K562 (cell line): ENCODE measurements around the gene SLC22A4. TPM values are rescaled to one million over a fixed set of nuclear protein-coding genes. Genes with fewer than 3 reads are reported as not detected.

Source experiments
- ATAC-seq: fragments of 200-7000 bp; cut with Tn5 transposase; 3 replicates; pipeline ENCODE4 v1.9.1; 2020; ENCODE audit warnings: moderate library complexity
- BruUV-seq: library from RNA; stranded (reverse); fragments of 400-500 nt; replicated peaks from 2 replicates; lab custom pipeline; 2021; lab: Mats Ljungman, UMichigan
- CTCF ChIA-PET: fragments of 300-600 bp; formaldehyde crosslinking; extraction: SDS; loops from one replicate; lab custom pipeline; 2021; ENCODE audit warnings: low intra/inter-chr PET ratio; lab: Yijun Ruan, JAX
- POLR2A ChIA-PET: fragments of 300-600, 350-650 bp; sonication (Branson Sonifier 250); formaldehyde crosslinking; extraction: SDS; loops from one replicate; lab custom pipeline; 2021; ENCODE audit warnings: antibody characterized with exemption, inconsistent platforms; lab: Yijun Ruan, JAX
- DNase-seq, 4 experiments: peaks; one replicate each; pipeline versions ENCODE4 v3.0.0 to v3.0.0-alpha.2; 2011 to 2018; ENCODE audit warnings: low spot score in 3 of 4, mixed read lengths in 3 of 4; ENCODE audit errors: extremely low read depth in 1 of 4
- FAIRE-seq: peaks from 2 replicates; lab custom pipeline; 2011; peaks lifted over from hg19 to GRCh38; lab: Jason Lieb, UNC
- H2AFZ ChIP-seq: 2 replicates; pipeline ENCODE4 v1.6.0; 2011; ENCODE audit warnings: low read depth, low read length, control low read depth, inconsistent platforms
- H3K27ac ChIP-seq: fragments of 200-600 bp; 3 replicates; pipeline ENCODE4 v1.8.0; 2011; ENCODE audit warnings: low read depth, mild to moderate bottlenecking, control low read depth, inconsistent platforms, low read length, moderate library complexity, mixed read lengths; ENCODE audit errors: extremely low read depth
- H3K27me3 ChIP-seq, 2 experiments: fragments of 300-600 bp in 1 of 2; 2 replicates in 1 of 2; 3 replicates in 1 of 2; pipeline versions ENCODE4 v1.6.0 to v1.8.0; 2011; ENCODE audit warnings: inconsistent platforms in 2 of 2, low read length in 2 of 2, mild to moderate bottlenecking in 1 of 2, mixed read lengths in 1 of 2, moderate library complexity in 1 of 2; ENCODE audit not compliant: control insufficient read depth in 2 of 2, insufficient read depth in 2 of 2
- H3K36me3 ChIP-seq: fragments of 300-600 bp; 3 replicates; pipeline ENCODE4 v1.8.0; 2011; ENCODE audit warnings: mild to moderate bottlenecking, low read length, inconsistent platforms; ENCODE audit not compliant: control insufficient read depth, insufficient read depth
- H3K4me1 ChIP-seq, 2 experiments: fragments of 200-600 bp in 1 of 2; replicated peaks in 1 of 2; 2 replicates in 1 of 2; 3 replicates in 1 of 2; pipeline versions ENCODE4 v1.5.1 to v1.8.0; 2011; ENCODE audit warnings: inconsistent platforms in 2 of 2, low read length in 2 of 2, mild to moderate bottlenecking in 1 of 2, mixed read lengths in 1 of 2, moderate library complexity in 1 of 2; ENCODE audit not compliant: control insufficient read depth in 2 of 2, insufficient read depth in 2 of 2
- H3K4me2 ChIP-seq: 2 replicates; pipeline ENCODE4 v1.6.1; 2011; ENCODE audit warnings: low read length, control low read depth, inconsistent platforms, mixed read lengths; ENCODE audit not compliant: insufficient read depth
- H3K4me3 ChIP-seq: fragments of 200-600 bp; sonication (generic), shearing (Covaris generic); 2 replicates; pipeline ENCODE4 v1.5.1; 2016; ENCODE audit warnings: control low read depth, inconsistent platforms
- H3K79me2 ChIP-seq: fragments of 200-600 bp; 3 replicates; pipeline ENCODE4 v1.8.0; 2011; ENCODE audit warnings: low read length, inconsistent platforms; ENCODE audit not compliant: control insufficient read depth, insufficient read depth
- H3K9ac ChIP-seq, 2 experiments: 2 replicates each; pipeline versions ENCODE4 v1.6.0 to v1.6.1; 2011; ENCODE audit warnings: low read depth in 2 of 2, low read length in 2 of 2, control low read depth in 1 of 2, inconsistent platforms in 1 of 2, mild to moderate bottlenecking in 1 of 2, mixed read lengths in 1 of 2; ENCODE audit not compliant: insufficient read depth in 1 of 2
- H3K9me1 ChIP-seq: one replicate; pipeline ENCODE4 v1.6.0; 2011; ENCODE audit warnings: inconsistent platforms, mild to moderate bottlenecking, low read length, moderate library complexity; ENCODE audit not compliant: control insufficient read depth, insufficient read depth
- H3K9me3 ChIP-seq: replicated peaks from 2 replicates; pipeline ENCODE4 v1.5.1; 2011; ENCODE audit warnings: low read depth, low read length, inconsistent platforms; ENCODE audit not compliant: control insufficient read depth, insufficient read depth
- H4K20me1 ChIP-seq: replicated peaks from 2 replicates; pipeline ENCODE4 v1.6.1; 2011; ENCODE audit warnings: low read length, inconsistent platforms, mixed read lengths; ENCODE audit not compliant: control insufficient read depth, insufficient read depth
- BRD4 ChIP-seq: fragments of 200-600 bp; sonication (generic); IDR thresholded peaks from 2 replicates; pipeline ENCODE4 v1.6.1; 2017; ENCODE audit warnings: inconsistent platforms
- KAT7 ChIP-seq: sonication (generic); formaldehyde crosslinking; IDR thresholded peaks from 2 replicates; pipeline ENCODE4 v1.8.0; 2022; ENCODE audit warnings: missing genetic modification reagents, mild to moderate bottlenecking, borderline replicate concordance
- PKNOX1 ChIP-seq: fragments of 450-650 bp; IDR thresholded peaks from 2 replicates; pipeline ENCODE4 v1.6.1; 2016
- POLR2A ChIP-seq: fragments of 450-650 bp; conservative IDR thresholded peaks from 2 replicates; pipeline ENCODE4 v1.6.1; 2016
- PRPF4 ChIP-seq: fragments of 200-400 bp; formaldehyde crosslinking; IDR thresholded peaks from one replicate; pipeline ENCODE4 v1.6.1; 2017; ENCODE audit warnings: low read length, low read depth, mild to moderate bottlenecking; ENCODE audit not compliant: insufficient read depth, poor library complexity, severe bottlenecking
- RBM34 ChIP-seq: fragments of 200-400 bp; formaldehyde crosslinking; IDR thresholded peaks from 2 replicates; pipeline ENCODE4 v1.6.1; 2018; ENCODE audit warnings: low read length, borderline replicate concordance; ENCODE audit not compliant: insufficient read depth
- RFX1 ChIP-seq: fragments of 450-650 bp; IDR thresholded peaks from 2 replicates; pipeline ENCODE4 v1.6.1; 2016; ENCODE audit warnings: mild to moderate bottlenecking, moderate library complexity
- RNF2 ChIP-seq: sonication (generic); IDR thresholded peaks from 2 replicates; pipeline ENCODE4 v1.6.1; 2016
- SREBF1 ChIP-seq: fragments of 150-350 bp; IDR thresholded peaks from 2 replicates; pipeline ENCODE4 v1.6.1; 2014; ENCODE audit warnings: antibody characterized with exemption, low read depth, low read length, borderline replicate concordance
- XRCC4 ChIP-seq: IDR thresholded peaks from one replicate; pipeline ENCODE4 v1.6.1; 2011; ENCODE audit not compliant: insufficient read depth, insufficient read length; ENCODE audit errors: extremely low read depth
- ZFPM2 ChIP-seq: fragments of 250-450 bp; sonication (Bioruptor Pico); IDR thresholded peaks from 2 replicates; pipeline ENCODE4 v1.5.1; 2022; ENCODE audit warnings: mild to moderate bottlenecking
- ZNF589 ChIP-seq: fragments of 200-800 bp; sonication (Bioruptor generic); IDR thresholded peaks from 2 replicates; pipeline ENCODE4 v1.6.1; 2016; ENCODE audit warnings: low read depth, missing genetic modification characterization, missing compliant biosample characterization
- WGBS: fragments of 100-300 bp; shearing (Covaris generic); methylation state at CpG from one replicate; pipeline ENCODE4 v1.1.6; 2016; ENCODE audit warnings: low coverage, mixed read lengths; ENCODE audit not compliant: insufficient coverage; ENCODE audit errors: missing lambda C conversion rate; 5-methylcytosine and 5-hydroxymethylcytosine counted together
- in situ Hi-C: fragments of 300-500 bp; cut with MboI; formaldehyde crosslinking; loops from 4 replicates; pipeline ENCODE4 v1.15.0; 2018; ENCODE audit warnings: inconsistent platforms, mixed read lengths
- intact Hi-C: fragments of 100-400 bp; cut with micrococcal nuclease; formaldehyde crosslinking; loops from 2 replicates; pipeline ENCODE4 v1.14.2; 2022
- polyA plus RNA-seq, 8 experiments: library from polyadenylated mRNA; depleted of rRNA in 4 of 8; stranded (reverse) in 5 of 8; unstranded in 3 of 8; fragments of >200 nt; fragmentation: Nextera tagmentation in 2 of 8; fragmentation: Illumina TruSeq in 1 of 8; extraction: Ambion mirVana in 2 of 8; extraction: Trizol in 1 of 8; gene quantifications; 2 replicates each; pipeline versions ENCODE4 v1.2.1 to v1.2.3, GENCODE V29; 2011 to 2014; ENCODE audit warnings: inconsistent platforms in 1 of 8, missing spikeins in 1 of 8
- total RNA-seq, 7 experiments: library from RNA; depleted of rRNA in 6 of 7; stranded (reverse); fragments of >200 nt in 6 of 7; fragmentation: Illumina TruSeq in 2 of 7; extraction: Trizol in 2 of 7; gene quantifications; 2 replicates each; pipeline versions ENCODE4 v1.2.1 to v1.2.3, GENCODE V29; 2011 to 2021; ENCODE audit warnings: low replicate concordance in 1 of 7

Gene SLC22A4
- total and polyA plus RNA-seq, 9 of the 15 experiments (the other 6 are each of a cell fraction or from before 2014, with no cell fraction given), result 2.7 to 9.5 (median 6.2) TPM

DNA sequence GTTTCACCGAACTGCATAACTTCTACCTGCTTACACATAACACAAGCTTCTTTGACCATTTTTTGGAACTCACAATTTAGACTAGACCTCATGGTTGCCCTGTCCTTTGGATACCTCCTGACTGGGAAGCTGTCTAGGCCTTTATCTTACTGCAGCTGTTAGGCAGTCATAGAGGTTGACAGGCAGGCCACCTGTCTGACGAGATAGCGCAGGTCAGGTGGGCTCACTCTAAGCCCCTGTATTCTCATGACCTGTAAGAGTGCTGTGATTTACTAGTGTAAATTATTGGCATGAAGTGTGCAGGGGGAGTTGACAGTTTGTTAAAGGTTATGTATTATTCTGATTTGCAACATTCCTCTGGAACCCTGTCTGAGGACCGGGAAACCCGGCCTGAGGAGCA, 29.0 kb downstream of the SLC22A4 start (continued):
- no peak for TF ChIP-seq RNF2
- TF ChIP-seq BRD4, result no peak
- no peak for TF ChIP-seq PRPF4
- no peak for TF ChIP-seq SREBF1
- no peak for TF ChIP-seq POLR2A
- no peak for TF ChIP-seq RBM34
- TF ChIP-seq XRCC4, result no peak

GRCh38 chr5:132325691-132326090, 31.5 kb downstream of the SLC22A4 start:
- TF ChIP-seq KAT7 (CRISPR knock-in tag) (no peak), RFX1 (peak; percentile 91), ZFPM2 (CRISPR knock-in tag) (no peak), ZNF589 (no peak), PKNOX1 (peak; percentile 54)
- TF ChIP-seq, all 486 proteins: peak for 2
- Histone ChIP-seq H3K9me3 (no peaks in the 10 kb centered on the region), H3K4me3 (no peak overlapping the region), H4K20me1 (no peaks in the 10 kb centered on the region), H3K27ac (no peak overlapping the region), H3K9ac (no peak overlapping the region), H3K36me3 (peaks cover 39% of the 10 kb centered on the region), H2AFZ (no peak overlapping the region), H3K79me2 (no peaks in the 10 kb centered on the region), H3K4me2 (no peak overlapping the region), H3K27me3 (no peaks in the 10 kb centered on the region), H3K9me1 (no peaks in the 10 kb centered on the region), H3K4me1 (peaks cover 5 to 7% of the 10 kb centered on the region in 2 experiments; a peak in 4 of 5 replicates)
- 66% methylated on average over 4 of the region's 4 CpGs for WGBS
- CTCF ChIA-PET, result no interaction called here
- ATAC-seq (no peak), FAIRE-seq (no peak), DNase-seq (no peak)
- in situ Hi-C loops (no loop called here), intact Hi-C loops (no loop called here)
- no TSS peak for BruUV-seq
- POLR2A ChIA-PET, result interaction anchor here (1.6 to 3.2 kb wide), 4 partner anchors 7 to 32 kb away, joined by 4 to 17 read pairs (median 8); partner anchors contain the start of gene SLC22A4
